AML-193 (cell line): Measurements from ENCODE around the gene EFNA2.
"Not testable (repeated sequence)": the region's sequence is repeated elsewhere in the genome, so short reads cannot be mapped to it uniquely, and the experiment has no call there.

Experiments
- DNase-seq, 2 experiments: peaks; one replicate each; lab custom pipeline; 2025; lab: John Stamatoyannopoulos, UW

Gene EFNA2

GRCh38 chr19:1285737-1286360 lies at the start of gene EFNA2:
Gene EFNA2, plus strand, starts transcription at chr19:1285873. Its CDS starts 296 bp downstream, at chr19:1286169.
- no peak for DNase-seq

- DNase-seq, result no peak
Observed at GRCh38 chr19:1236576-1236975, 49.1 kb upstream of the EFNA2 start.

DNA sequence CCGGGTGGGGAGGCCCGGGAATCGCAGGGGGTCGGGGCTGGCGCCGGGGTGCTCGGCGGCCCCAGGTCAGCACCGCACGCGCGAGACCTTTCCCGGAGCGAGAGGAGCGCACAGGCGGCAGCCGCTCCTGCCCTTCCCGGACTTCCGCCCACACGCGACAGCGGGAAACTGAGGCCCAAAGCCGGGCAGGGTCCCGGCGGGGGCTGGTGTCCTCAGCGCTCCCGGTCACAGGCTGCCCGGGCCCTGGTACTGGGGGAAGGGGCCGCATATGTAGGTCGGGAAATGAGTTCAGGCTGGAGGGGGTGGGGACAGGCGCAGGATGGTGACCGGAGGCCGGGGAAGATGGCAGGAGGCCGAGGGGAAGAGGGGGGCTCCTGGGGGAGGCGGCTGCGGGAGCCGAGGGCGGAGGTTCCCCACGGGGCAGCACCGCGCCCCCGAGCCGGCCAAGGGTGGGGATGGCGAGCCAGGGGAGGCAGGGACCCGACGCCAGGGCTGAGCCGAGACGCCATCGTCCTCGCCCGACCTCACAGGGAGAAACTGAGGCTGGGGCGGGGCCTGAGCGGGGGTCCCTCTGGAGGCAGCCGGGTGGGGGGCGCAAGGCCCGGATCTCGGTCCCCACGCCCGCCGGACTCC lies 48.5 kb upstream of the EFNA2 start:
- DNase-seq, result no peak

DNA sequence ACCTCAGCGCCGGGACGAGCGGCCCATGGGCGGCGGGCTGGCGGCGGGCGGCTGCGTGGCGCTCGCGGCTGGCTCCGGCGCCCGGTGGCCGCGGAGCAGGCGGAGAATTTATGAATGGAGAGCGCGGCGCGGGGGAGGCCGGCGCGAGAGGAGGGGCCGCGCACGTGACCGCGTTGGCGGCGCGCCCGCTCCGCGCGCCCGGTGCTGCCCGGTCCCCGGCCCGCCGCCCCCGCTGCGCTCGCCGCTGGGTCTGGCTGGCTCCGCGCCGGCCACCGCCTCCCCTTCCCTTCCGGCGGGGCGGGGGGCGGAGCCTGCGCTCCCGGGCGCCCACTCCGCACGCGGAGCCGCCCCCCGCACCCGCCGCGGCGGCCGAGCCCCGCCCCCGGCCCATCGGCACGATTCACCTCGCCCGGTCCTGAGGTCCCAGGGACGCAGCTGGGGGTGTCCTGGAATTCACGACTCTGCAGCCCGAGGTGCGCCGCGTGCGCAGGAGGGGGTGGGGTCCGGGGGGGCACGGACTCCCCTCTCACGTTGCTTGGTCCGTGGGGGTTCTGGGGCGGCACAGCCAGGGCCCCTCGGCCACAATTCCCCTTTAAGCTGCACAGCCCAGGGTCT lies 47.8 kb upstream of the EFNA2 start, which contains the start of gene CBARP:
Gene CBARP (minus strand): TSS at position 252 of the 615 bp plus-strand sequence. CDS start 1,905 bp downstream, outside the sequence.
- no peak for DNase-seq

DNA sequence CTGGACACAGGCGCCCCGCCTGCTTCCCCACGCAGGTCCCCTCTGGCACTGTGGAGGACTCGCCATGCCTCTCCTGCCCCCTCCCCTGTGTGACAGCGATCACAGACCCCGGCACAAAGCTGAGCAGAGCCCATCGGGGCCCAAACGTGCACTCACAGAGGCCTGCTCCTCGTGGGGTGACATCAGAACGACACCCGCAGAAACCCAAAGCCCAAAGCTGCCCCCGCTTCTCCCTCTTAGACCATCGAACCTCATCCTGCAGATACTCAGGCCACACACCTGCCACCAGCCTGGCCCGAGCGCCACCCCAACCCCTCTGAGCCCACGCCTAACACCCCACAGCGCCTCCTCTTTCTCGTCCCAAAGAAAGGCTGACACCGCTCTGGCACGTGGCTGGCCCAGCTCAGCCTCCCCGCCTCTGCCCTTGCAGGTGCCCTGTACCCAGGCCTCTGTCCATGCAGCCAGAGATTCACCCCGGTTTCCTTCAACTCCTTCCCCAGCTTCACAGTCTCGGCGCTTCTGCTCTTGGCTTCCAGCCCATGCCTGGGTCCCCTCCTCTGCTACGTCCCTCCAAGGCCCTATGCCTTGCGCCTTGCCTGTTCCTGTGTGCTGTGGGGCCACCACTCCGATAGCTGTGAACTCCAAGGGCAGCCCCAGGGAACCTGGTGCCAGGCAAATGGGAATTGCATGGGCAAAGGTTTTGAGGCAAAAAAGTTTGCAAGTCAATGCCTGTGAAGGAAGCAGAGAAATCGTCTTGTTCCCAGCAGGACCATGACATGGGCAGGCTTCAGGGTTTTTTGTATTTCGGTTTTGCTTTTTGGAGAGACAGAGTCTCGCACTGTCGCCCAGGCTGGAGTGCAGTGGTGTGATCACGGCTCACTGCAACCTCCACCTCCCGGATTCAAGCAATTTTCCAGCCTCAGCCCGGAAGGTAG lies 47.0 kb upstream of the EFNA2 start:
- no peak for DNase-seq

DNA sequence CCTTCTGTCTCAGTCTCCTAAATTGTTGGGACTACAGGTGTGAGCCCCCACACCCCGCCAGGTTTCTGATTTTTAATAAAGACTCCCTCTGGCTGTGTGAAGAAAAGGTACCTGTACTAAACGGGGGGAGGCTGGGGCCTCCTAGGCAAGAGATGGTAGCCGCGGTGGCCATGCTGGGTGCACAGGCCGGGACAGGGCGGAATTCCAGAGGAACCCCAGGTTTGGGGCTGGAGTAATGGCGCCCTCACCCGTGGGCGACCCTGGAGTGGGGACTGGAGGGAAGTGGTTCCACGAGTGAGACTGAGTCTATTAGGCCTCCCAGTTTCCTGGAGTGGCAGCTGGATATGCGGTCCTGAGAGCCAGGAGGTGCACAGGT lies 46.3 kb upstream of the EFNA2 start:
- no peak for DNase-seq

DNA sequence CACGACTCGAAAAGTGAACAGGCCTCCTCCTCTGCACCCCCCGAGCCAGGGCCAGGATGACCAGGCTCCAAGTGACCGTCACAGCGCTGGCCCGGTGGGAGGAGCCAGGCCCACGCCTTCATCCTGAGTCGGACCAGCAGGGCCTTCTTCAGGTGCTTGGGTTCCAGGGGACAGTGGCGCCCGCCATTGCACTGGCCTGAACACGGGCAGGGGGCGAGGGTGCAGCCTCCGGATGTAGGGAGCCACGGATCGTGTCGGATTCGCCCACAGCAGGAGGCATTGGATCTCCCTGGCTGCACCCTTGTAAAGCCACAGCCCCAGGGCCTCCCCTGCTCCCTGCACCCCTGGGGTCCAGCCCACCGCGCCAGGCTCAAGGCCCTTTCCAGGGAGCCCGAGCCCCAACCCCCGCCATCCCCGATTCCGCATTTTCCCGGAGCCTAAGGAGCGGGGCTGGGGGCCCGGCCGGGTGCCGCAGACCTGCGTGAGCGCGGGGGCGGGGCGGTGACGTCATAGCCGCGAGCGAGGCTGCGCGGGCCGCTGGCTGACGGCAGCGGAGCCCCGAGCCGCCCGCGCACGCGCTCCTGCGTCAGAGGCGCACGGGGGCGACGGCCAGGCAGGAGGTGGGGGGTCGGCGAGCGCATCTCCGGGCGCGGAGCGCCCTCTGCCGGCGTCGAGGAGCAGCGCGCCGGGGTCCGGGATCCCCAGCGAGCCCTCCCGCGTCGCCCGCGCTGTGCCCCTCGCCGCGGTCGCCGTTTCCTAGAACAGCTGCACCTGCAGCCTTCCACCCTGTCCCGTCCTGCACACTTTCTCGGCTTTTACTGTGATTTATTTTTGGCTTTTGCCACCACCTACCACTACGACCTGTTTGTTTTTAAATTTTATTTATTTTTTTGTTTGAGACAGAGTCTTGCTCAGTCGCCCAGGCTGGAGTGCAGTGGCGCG lies 45.6 kb upstream of the EFNA2 start:
- DNase-seq, result peak; percentile 60

- DNase-seq, result no peak
Observed at GRCh38 chr19:1240925-1241324, 44.7 kb upstream of the EFNA2 start.

GRCh38 chr19:1241417-1242095 lies 44.1 kb upstream of the EFNA2 start, which contains the start of gene ATP5F1D:
Gene ATP5F1D, plus strand, starts transcription at chr19:1241751. Its CDS starts 100 bp downstream, at chr19:1241851.
- DNase-seq, result peak; percentile 86 to 90

GRCh38 chr19:1243768-1244692 lies 41.6 kb upstream of the EFNA2 start:
- peak; percentile 52 to 73 for DNase-seq

DNA sequence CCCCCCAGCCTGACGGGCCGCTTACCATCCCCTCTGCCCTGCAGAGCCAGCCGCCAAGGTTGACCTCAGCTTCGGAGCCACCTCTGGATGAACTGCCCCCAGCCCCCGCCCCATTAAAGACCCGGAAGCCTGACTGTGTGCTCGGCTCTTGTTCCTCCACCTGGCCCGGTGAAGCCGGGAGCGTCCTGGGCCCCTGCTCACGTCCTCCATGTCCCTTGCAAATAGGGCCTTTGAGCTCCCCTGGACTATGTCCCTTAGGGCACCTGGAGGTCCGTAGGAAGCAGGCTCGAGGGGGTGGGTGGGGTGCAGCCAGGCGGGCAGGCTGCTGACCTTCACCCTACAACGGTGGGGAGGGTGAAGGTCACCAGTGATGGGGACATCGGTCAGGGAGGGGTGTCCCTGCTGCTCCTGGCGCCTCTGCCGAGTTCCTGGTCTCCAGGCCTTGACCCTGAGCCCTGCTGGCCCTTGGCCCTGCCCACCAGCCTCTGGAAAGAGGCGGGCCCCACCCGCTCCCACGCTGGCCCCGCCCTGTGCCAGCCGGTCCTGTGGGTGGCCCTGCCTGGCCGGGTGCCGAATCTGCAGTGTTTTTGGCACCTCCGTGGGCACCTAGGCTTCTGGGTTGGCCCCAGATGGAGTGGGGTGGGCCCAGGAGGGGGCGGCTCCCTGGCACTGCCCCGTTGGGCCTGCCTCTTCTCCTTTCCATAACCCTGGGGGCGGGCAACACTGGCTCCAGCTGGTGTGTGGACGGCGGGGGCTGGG lies 40.8 kb upstream of the EFNA2 start:
- no peak for DNase-seq

- DNase-seq, result no peak
Observed at GRCh38 chr19:1245494-1246264, 40.0 kb upstream of the EFNA2 start.

DNA sequence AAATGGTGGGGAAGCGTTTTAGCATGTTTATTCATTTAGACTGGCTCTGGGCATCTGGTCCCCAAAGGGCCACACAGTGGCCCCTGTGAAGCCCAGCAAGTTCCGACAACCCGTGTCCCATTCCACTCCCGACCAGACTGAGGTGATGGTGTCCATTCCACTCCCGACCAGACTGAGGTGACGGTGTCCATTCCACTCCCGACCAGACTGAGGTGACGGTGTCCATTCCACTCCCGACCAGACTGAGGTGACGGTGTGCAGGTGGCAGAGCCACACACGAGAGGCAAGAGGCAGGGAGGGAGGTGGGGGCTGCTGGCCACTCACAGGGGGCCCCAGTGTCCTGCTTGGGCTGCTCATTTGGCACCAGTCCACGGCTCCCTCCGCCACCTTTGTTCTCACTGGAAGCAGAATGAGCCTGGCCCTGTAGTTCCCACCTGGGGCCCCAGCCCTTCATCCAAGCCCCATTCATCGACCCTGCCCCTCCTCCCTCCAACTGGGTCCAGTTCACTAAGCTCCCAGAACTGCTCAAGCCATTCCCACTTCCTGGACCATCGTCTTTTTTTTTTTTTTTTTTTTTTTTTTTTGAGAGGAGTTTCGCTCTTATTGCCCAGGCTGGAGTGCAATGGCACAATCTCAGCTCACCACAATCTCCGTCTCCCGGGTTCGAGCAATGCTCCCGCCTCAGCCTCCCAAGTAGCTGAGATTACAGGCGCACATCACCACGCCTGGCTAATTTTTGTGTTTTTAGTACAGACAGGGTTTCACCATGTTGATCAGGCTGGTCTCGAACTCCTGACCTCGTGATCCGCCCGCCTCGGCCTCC lies 39.2 kb upstream of the EFNA2 start:
- not testable (repeated sequence) for DNase-seq

GRCh38 chr19:1247748-1248138 lies 37.9 kb upstream of the EFNA2 start:
- no peak for DNase-seq

DNA sequence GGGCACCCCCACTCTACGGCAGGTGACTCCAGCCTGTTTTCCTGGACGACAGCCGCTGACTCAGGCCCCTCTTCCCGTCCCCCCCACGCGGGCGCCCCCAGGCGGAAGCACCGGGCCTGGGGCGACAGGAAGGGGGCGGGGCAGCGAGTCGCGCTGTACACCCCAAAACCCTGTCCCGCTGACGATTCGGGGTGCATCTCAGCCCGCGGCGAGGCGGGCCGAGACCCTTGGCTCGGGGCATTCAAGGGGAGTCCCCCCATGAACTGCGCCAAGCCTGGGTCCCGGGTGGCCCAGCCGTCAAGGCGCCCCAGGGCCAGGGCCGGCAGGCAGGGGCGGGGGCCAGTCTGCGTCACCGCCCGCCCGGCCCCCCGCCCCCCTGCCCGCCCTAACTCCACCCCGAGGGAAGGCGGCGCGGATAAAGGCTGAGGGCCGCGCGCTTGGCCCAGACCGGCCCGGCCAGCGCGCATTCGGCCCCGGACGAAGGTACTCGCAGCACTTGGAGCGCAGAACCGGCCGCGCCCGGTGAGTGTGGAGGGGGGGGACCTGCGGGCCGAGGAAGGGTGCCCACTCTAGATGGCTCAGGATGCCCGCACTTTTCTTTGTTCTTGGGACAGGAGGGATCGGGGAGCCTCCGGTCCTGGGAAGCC lies 37.4 kb upstream of the EFNA2 start, which contains the start of gene MIDN:
Gene MIDN (plus strand): TSS at position 445 of the 647 bp plus-strand sequence. CDS start 1,714 bp downstream, outside the sequence.
- DNase-seq, result peak; percentile 37 to 47

GRCh38 chr19:1248786-1249297 lies 36.8 kb upstream of the EFNA2 start:
- DNase-seq, result peak; percentile 43 to 49
